Suprapubic skin (tissue), 4 donors: Measurements from ENCODE around the gene USHBP1. TPM values are rescaled to one million over a fixed set of nuclear protein-coding genes. Genes with fewer than 3 reads are reported as not detected.

Source experiments
- DNase-seq, 2 donors: peaks; one replicate each; pipeline ENCODE4 v3.0.0-alpha.2; 2019; ENCODE audit warnings: low spot score in 2 of 2
- H3K27ac ChIP-seq: fragments of 200-600 bp; sonication (generic); one replicate; pipeline ENCODE4 v1.5.1; 2019
- H3K27me3 ChIP-seq: fragments of 200-600 bp; sonication (generic); one replicate; pipeline ENCODE4 v1.5.1; 2019
- H3K36me3 ChIP-seq: fragments of 200-600 bp; sonication (generic); one replicate; pipeline ENCODE4 v1.5.1; 2019
- H3K4me1 ChIP-seq: fragments of 200-600 bp; sonication (generic); one replicate; pipeline ENCODE4 v1.5.1; 2019
- H3K4me3 ChIP-seq: fragments of 200-600 bp; sonication (generic); one replicate; pipeline ENCODE4 v1.5.1; 2019; ENCODE audit warnings: mild to moderate bottlenecking
- H3K9me3 ChIP-seq: fragments of 200-600 bp; sonication (generic); one replicate; pipeline ENCODE4 v1.5.1; 2019
- EP300 ChIP-seq: sonication (generic); formaldehyde crosslinking; IDR thresholded peaks from one replicate; pipeline ENCODE4 v1.6.1; 2017; ENCODE audit warnings: antibody characterized with exemption
- POLR2A ChIP-seq, 2 donors: fragments of 450-650 bp; IDR thresholded peaks; one replicate each; pipeline ENCODE4 v1.6.1; 2017; ENCODE audit warnings: antibody characterized with exemption in 2 of 2, mild to moderate bottlenecking in 2 of 2, moderate library complexity in 2 of 2
- POLR2AphosphoS5 ChIP-seq, 3 donors: sonication (generic); formaldehyde crosslinking; IDR thresholded peaks; one replicate each; pipeline ENCODE4 v1.6.1; 2017; ENCODE audit warnings: antibody characterized with exemption in 3 of 3
- WGBS: methylation state at CpG from one replicate; pipeline ENCODE4 v1.1.5; 2018; 5-methylcytosine and 5-hydroxymethylcytosine counted together
- total RNA-seq, 4 donors: library from RNA; depleted of rRNA; stranded (reverse); fragments of >200 nt; gene quantifications; one replicate each; pipeline ENCODE4 v1.1.0, GENCODE V29; 2016
- TF ChIP-seq, protein P1 (sequence below), 2 donors: fragments of 200-600 bp in 1 of 2; fragments of 450-650 bp in 1 of 2; sonication (generic) in 1 of 2; IDR thresholded peaks; one replicate each; pipeline ENCODE4 v1.5.1; 2016 to 2019; ENCODE audit warnings: antibody characterized with exemption in 2 of 2, mild to moderate bottlenecking in 1 of 2, moderate library complexity in 1 of 2

Gene USHBP1
- total RNA-seq, 4 donors from 2014 or later = 1.2 to 8.4 (median 2.1) TPM

- Histone ChIP-seq H3K4me3 (no peak overlapping the region), H3K27ac (peak overlapping the region; percentile 11), H3K4me1 (peaks cover 56% of the 10 kb centered on the region), H3K36me3 (no peaks in the 10 kb centered on the region), H3K9me3 (no peaks in the 10 kb centered on the region), H3K27me3 (no peaks in the 10 kb centered on the region)
- WGBS = 47% methylated on average over 9 of the region's 12 CpGs
- DNase-seq = no peak
- TF ChIP-seq, protein P1, sequence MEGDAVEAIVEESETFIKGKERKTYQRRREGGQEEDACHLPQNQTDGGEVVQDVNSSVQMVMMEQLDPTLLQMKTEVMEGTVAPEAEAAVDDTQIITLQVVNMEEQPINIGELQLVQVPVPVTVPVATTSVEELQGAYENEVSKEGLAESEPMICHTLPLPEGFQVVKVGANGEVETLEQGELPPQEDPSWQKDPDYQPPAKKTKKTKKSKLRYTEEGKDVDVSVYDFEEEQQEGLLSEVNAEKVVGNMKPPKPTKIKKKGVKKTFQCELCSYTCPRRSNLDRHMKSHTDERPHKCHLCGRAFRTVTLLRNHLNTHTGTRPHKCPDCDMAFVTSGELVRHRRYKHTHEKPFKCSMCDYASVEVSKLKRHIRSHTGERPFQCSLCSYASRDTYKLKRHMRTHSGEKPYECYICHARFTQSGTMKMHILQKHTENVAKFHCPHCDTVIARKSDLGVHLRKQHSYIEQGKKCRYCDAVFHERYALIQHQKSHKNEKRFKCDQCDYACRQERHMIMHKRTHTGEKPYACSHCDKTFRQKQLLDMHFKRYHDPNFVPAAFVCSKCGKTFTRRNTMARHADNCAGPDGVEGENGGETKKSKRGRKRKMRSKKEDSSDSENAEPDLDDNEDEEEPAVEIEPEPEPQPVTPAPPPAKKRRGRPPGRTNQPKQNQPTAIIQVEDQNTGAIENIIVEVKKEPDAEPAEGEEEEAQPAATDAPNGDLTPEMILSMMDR (IDR thresholded peaks at IDR 0.05) = no peak
- TF ChIP-seq POLR2A (IDR thresholded peaks at IDR 0.05) = no peak
- TF ChIP-seq EP300 = no peak
- no peak for TF ChIP-seq POLR2AphosphoS5 (IDR thresholded peaks at IDR 0.05)
These were observed 40.1 kb upstream of the USHBP1 start for GRCh38 chr19:17304386-17305215.

DNA sequence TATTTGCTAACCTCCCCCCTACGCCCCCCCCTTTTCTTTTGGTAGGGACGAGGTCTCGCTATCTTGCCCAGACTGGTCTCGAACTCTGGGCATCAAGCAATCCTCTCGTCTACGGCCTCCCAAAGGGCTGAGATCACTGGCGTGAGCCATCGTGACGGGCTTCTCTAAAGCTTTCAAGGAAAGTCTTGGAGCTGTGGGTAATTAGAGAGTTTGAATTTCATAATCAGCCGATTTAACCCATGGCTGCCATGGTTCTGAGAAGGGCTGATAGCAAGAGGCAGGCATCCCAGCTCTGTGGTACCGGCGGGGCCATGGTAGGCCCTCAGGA lies 39.4 kb upstream of the USHBP1 start:
- Histone ChIP-seq H3K27ac (no peak overlapping the region), H3K4me3 (peak overlapping the region; percentile 78), H3K9me3 (no peaks in the 10 kb centered on the region), H3K4me1 (peaks cover 54% of the 10 kb centered on the region), H3K36me3 (no peaks in the 10 kb centered on the region), H3K27me3 (no peaks in the 10 kb centered on the region)
- TF ChIP-seq POLR2AphosphoS5 (IDR thresholded peaks at IDR 0.05) = no peak
- TF ChIP-seq POLR2A (IDR thresholded peaks at IDR 0.05) = no peak
- TF ChIP-seq, protein P1 (IDR thresholded peaks at IDR 0.05) = no peak
- TF ChIP-seq EP300 = no peak
- no peak for DNase-seq
- 48% methylated on average over 10 of the region's 12 CpGs for WGBS

- Histone ChIP-seq H3K36me3 (peaks cover under 1% of the 10 kb centered on the region), H3K27me3 (no peaks in the 10 kb centered on the region), H3K27ac (peak within 1 kb of the TSS; percentile 47), H3K4me1 (peaks cover 50% of the 10 kb centered on the region), H3K9me3 (no peaks in the 10 kb centered on the region), H3K4me3 (peak within 1 kb of the TSS; percentile 78)
- no peak for TF ChIP-seq POLR2AphosphoS5 (IDR thresholded peaks at IDR 0.05)
- TF ChIP-seq EP300 = no peak
- no peak for TF ChIP-seq POLR2A (IDR thresholded peaks at IDR 0.05)
- TF ChIP-seq, protein P1 (IDR thresholded peaks at IDR 0.05) = peak; percentile 40 to 72
- peak; percentile 97 to 98 for DNase-seq
- 6% methylated on average over 10 of the region's 52 CpGs for WGBS
These were observed 38.8 kb upstream of the USHBP1 start, which contains the start of gene ABHD8 for GRCh38 chr19:17303167-17303939. ABHD8 (minus strand) TSS chr19:17303425; CDS start chr19:17301616, 1,809 bp downstream.

DNA sequence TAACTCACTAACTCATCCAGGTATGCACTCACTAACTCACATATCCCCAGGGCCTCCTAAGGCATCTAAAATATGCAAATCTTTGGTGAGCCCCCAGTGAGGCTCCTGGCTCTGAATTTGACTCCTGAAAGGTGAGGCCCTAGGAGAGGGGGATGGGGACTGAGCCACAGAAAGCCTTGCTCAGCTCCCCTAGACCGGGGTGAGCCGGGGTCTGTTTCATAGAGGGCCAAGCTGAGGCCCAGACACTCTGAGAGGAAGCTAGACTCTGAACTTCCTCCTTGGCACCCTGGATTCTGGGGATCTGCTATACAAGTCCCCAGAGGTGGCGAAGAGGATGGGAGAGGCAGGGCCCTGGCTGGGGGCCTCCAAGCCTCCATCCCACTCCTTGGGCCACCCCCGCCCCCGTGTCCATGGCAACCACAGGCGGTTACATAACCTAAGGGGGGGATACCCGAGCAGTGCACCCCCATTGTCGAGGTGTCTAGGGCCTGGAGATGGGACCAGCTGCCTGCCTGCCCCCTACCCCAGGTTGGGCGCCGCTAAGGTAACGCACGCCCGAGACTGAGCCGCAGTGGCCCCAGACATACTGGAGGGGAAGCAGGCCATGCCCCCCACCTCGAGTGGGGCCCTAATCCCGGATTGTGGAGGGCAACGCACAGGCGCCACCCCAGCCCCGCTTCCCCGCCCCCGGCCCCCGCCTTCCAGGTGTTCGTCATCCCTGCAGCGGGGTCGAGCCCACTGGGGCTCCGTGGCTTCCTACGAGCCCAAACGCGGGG lies 38.0 kb upstream of the USHBP1 start:
- Histone ChIP-seq H3K27ac (peak overlapping the region; percentile 47), H3K4me3 (peak overlapping the region; percentile 78), H3K36me3 (peaks cover 6% of the 10 kb centered on the region), H3K9me3 (no peaks in the 10 kb centered on the region), H3K4me1 (peaks cover 50% of the 10 kb centered on the region), H3K27me3 (no peaks in the 10 kb centered on the region)
- peak in 1 of 2 donors; percentile 70 for DNase-seq
- TF ChIP-seq EP300 = no peak
- no peak for TF ChIP-seq POLR2A (IDR thresholded peaks at IDR 0.05)
- TF ChIP-seq, protein P1 (IDR thresholded peaks at IDR 0.05) = no peak
- TF ChIP-seq POLR2AphosphoS5 (IDR thresholded peaks at IDR 0.05) = no peak
- 60% methylated on average over 1 of the region's 29 CpGs for WGBS
